DOHH2 (cell line): ENCODE data around the gene DSTN.

ENCODE experiments used
- H3F3A ChIP-seq: fragments of 200-600 bp; sonication (generic), shearing (Covaris generic); 2 replicates; pipeline ENCODE4 v1.6.0; 2016; ENCODE audit warnings: antibody characterized with exemption, mild to moderate bottlenecking; ENCODE audit not compliant: control insufficient read depth, insufficient read depth
- H3K27ac ChIP-seq: fragments of 200-600 bp; sonication (generic); 2 replicates; pipeline ENCODE4 v1.5.1; 2014; ENCODE audit warnings: low read depth, mild to moderate bottlenecking, low read length, moderate library complexity
- H3K27me3 ChIP-seq: fragments of 200-600 bp; sonication (generic); 2 replicates; pipeline ENCODE4 v1.6.1; 2014; ENCODE audit warnings: mild to moderate bottlenecking, low read length, mixed read lengths; ENCODE audit not compliant: control insufficient read depth
- H3K36me3 ChIP-seq: fragments of 200-600 bp; sonication (generic); 2 replicates; pipeline ENCODE4 v1.6.1; 2014; ENCODE audit warnings: mild to moderate bottlenecking, low read length, moderate library complexity, mixed read lengths; ENCODE audit not compliant: control insufficient read depth
- H3K4me1 ChIP-seq: fragments of 200-600 bp; sonication (generic); 2 replicates; pipeline ENCODE4 v1.6.1; 2014; ENCODE audit warnings: mild to moderate bottlenecking, low read length, mixed read lengths; ENCODE audit not compliant: control insufficient read depth
- H3K4me2 ChIP-seq: fragments of 200-600 bp; sonication (generic); 2 replicates; pipeline ENCODE4 v1.6.0; 2014; ENCODE audit warnings: mild to moderate bottlenecking, low read length, moderate library complexity
- H3K4me3 ChIP-seq: fragments of 200-600 bp; sonication (generic); 2 replicates; pipeline ENCODE4 v1.5.1; 2014; ENCODE audit warnings: mild to moderate bottlenecking, low read length, mixed read lengths
- H3K79me2 ChIP-seq: fragments of 200-600 bp; sonication (generic); 2 replicates; pipeline ENCODE4 v1.6.1; 2014; ENCODE audit warnings: mild to moderate bottlenecking, low read length, mixed read lengths; ENCODE audit not compliant: control insufficient read depth
- H3K9me2 ChIP-seq: fragments of 200-600 bp; sonication (generic); replicated peaks from 2 replicates; pipeline ENCODE4 v1.6.1; 2014; ENCODE audit warnings: mild to moderate bottlenecking, low read length, mixed read lengths; ENCODE audit not compliant: control insufficient read depth
- H3K9me3 ChIP-seq: fragments of 200-600 bp; sonication (generic); 2 replicates; pipeline ENCODE4 v1.6.1; 2014; ENCODE audit warnings: antibody characterized with exemption, low read length, mixed read lengths; ENCODE audit not compliant: control insufficient read depth, insufficient read depth
- H4K20me1 ChIP-seq: fragments of 200-600 bp; sonication (generic); 2 replicates; pipeline ENCODE4 v1.6.0; 2014; ENCODE audit warnings: low read depth, mild to moderate bottlenecking, antibody characterized with exemption, low read length, moderate library complexity; ENCODE audit not compliant: control insufficient read depth, insufficient read depth
- CTCF ChIP-seq: fragments of 200-600 bp; sonication (generic); IDR thresholded peaks from one replicate; pipeline ENCODE4 v1.5.1; 2014; ENCODE audit warnings: antibody characterized with exemption, mild to moderate bottlenecking, low read depth, low read length; ENCODE audit not compliant: poor library complexity, severe bottlenecking
- EZH2phosphoT487 ChIP-seq: fragments of 200-600 bp; sonication (generic); IDR thresholded peaks from 2 replicates; pipeline ENCODE4 v1.6.1; 2017; ENCODE audit warnings: borderline replicate concordance, mild to moderate bottlenecking, antibody characterized with exemption, low read length, moderate library complexity, mixed read lengths

Gene DSTN

GRCh38 chr20:17560344-17561074, 9.4 kb upstream of the DSTN start:
- no peaks in the 10 kb centered on the region for H3K79me2 ChIP-seq
- H3K9me3 ChIP-seq = no peaks in the 10 kb centered on the region
- H3K27me3 ChIP-seq = peaks cover 4% of the 10 kb centered on the region; the same call in 1 of the 2 replicates
- no peaks in the 10 kb centered on the region for H3K4me1 ChIP-seq
- H3F3A ChIP-seq = no peaks in the 10 kb centered on the region
- H3K4me3 ChIP-seq = no peak overlapping the region
- no peak overlapping the region for H3K4me2 ChIP-seq
- no peaks in the 10 kb centered on the region for H3K36me3 ChIP-seq
- no peak overlapping the region for H3K27ac ChIP-seq
- TF ChIP-seq CTCF (no peak), EZH2phosphoT487 (no peak)
- H4K20me1 ChIP-seq = no peaks in the 10 kb centered on the region
- no peaks in the 10 kb centered on the region for H3K9me2 ChIP-seq

- no peak overlapping the region for H3K4me2 ChIP-seq
- no peak overlapping the region for H3K27ac ChIP-seq
- no peaks in the 10 kb centered on the region for H3K36me3 ChIP-seq
- peaks cover 4% of the 10 kb centered on the region; the same call in 1 of the 2 replicates for H3K27me3 ChIP-seq
- H3K4me1 ChIP-seq = 0 out of 2 replicates have a peak, but pooled peaks cover 2% of the 10 kb centered on the region
- no peak overlapping the region for H3K4me3 ChIP-seq
- H3K79me2 ChIP-seq = no peaks in the 10 kb centered on the region
- H3K9me3 ChIP-seq = no peaks in the 10 kb centered on the region
- no peaks in the 10 kb centered on the region for H3K9me2 ChIP-seq
- TF ChIP-seq CTCF (no peak), EZH2phosphoT487 (no peak)
- no peaks in the 10 kb centered on the region for H3F3A ChIP-seq
- H4K20me1 ChIP-seq = no peaks in the 10 kb centered on the region
These were observed 7.0 kb upstream of the DSTN start for GRCh38 chr20:17562804-17563305.

GRCh38 chr20:17565169-17565845, 4.6 kb upstream of the DSTN start:
- no peaks in the 10 kb centered on the region for H3K9me2 ChIP-seq
- H3K9me3 ChIP-seq = no peaks in the 10 kb centered on the region
- no peak overlapping the region for H3K4me3 ChIP-seq
- no peak overlapping the region for H3K27ac ChIP-seq
- H3K27me3 ChIP-seq = peaks cover 13% of the 10 kb centered on the region
- H3K4me1 ChIP-seq = peaks cover 7% of the 10 kb centered on the region
- H3K4me2 ChIP-seq = no peak overlapping the region
- H4K20me1 ChIP-seq = no peaks in the 10 kb centered on the region
- peaks cover 5% of the 10 kb centered on the region; the same call in 1 of the 2 replicates for H3F3A ChIP-seq
- peaks cover 2% of the 10 kb centered on the region for H3K79me2 ChIP-seq
- TF ChIP-seq CTCF = no peak
- TF ChIP-seq EZH2phosphoT487 = no peak
- no peaks in the 10 kb centered on the region; the same call in 1 of the 2 replicates for H3K36me3 ChIP-seq
